Motor neuron (in vitro differentiated cells): ENCODE results near the gene GPR84. TPM values are rescaled to one million over a fixed set of nuclear protein-coding genes. Genes with fewer than 3 reads are reported as not detected.
A peak's percentile ranks its signal among the peaks of the same experiment; 100 is the strongest.

Experiments
- ATAC-seq, 8 experiments: fragments of 200-7000 bp; cut with Tn5 transposase; replicated peaks in 6 of 8; 2 replicates each; pipeline ENCODE4 v1.8.0; 2021; ENCODE audit warnings: mild to moderate bottlenecking in 8 of 8, moderate library complexity in 8 of 8
- H3K27ac ChIP-seq, 2 donors: fragments of 250-450 bp; sonication (Bioruptor Pico); 2 replicates each; pipeline ENCODE4 v1.9.0; 2021; ENCODE audit warnings: antibody characterized with exemption in 2 of 2, mild to moderate bottlenecking in 2 of 2, moderate library complexity in 1 of 2
- H3K4me1 ChIP-seq, 2 donors: fragments of 250-450 bp; sonication (Bioruptor Pico); replicated peaks in 1 of 2; 2 replicates each; pipeline ENCODE4 v1.6.1; 2021; ENCODE audit warnings: antibody characterized with exemption in 2 of 2, mild to moderate bottlenecking in 2 of 2, moderate library complexity in 1 of 2
- H3K4me3 ChIP-seq, 5 donors: fragments of 250-450 bp; sonication (Bioruptor Pico); 2 replicates each; pipeline ENCODE4 v1.9.0; 2021; ENCODE audit warnings: antibody characterized with exemption in 5 of 5, mild to moderate bottlenecking in 5 of 5, moderate library complexity in 4 of 5
- WGBS, 10 experiments: fragments of 450-650 bp; shearing (Covaris generic); methylation state at CpG; one replicate each; pipeline ENCODE4 v1.0.0; 2022; 5-methylcytosine and 5-hydroxymethylcytosine counted together
- in situ Hi-C, 9 experiments: fragments of 400-800 bp; cut with MboI; loops; one replicate each; pipeline ENCODE4 v1.15.0; 2021; ENCODE audit warnings: low sequenced_read_pairs in 9 of 9, low pct_unique_long_range_greater_than_20kb in 2 of 9; ENCODE audit not compliant: unreplicated experiment in 9 of 9
- total RNA-seq, 8 experiments: library from RNA; unstranded; fragments of 300-600 nt; gene quantifications; 2 replicates each; pipeline versions ENCODE4 v1.2.3 to v1.2.4, GENCODE V29; 2022

Gene GPR84
- total RNA-seq, 8 experiments from 2014 or later: 0.14 to 0.76 (median 0.31) TPM; not detected in 1

DNA sequence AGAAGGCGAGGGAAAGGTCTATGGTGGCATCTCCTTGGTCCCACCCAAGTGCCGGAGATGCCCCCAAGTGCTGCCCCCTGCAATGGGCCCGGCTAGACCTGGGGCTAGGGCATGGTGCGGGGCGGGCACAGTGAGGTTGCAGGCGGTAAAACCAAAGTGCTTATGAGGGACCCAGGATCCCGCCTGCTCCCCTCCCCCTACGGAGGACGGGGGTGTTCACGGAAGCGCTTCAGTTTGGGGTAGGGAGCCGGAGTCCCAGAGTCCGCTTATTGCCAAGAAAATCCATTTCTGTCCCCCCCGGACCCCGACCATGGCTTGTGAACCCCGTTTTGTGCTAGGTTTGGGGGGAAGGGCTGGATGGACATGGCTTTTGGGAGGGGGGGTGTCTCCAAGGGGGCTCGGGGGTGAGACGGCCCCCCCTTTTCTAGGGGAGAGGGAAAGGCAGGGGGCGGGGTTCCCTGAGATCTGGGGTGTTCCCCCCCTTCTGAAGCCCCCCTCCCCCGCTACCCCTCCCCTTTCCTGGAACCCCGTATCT lies 5.4 kb upstream of the GPR84 start:
- Histone ChIP-seq H3K4me1 (peaks cover 18 to 30% of the 10 kb centered on the region in 2 donors), H3K4me3 (peak overlapping the region in 3 of 5 donors; percentile 5 to 26 (median 26)), H3K27ac (no peak overlapping the region)
- in situ Hi-C loops: loop anchor here in 6 of 9 experiments (10.0 to 25.0 kb wide), 5 partner anchors 107 to 357 kb away; partner anchors contain the start of genes HOXC8 (in 2 of the 6), HOXC9 (in 2 of the 6), HOXC5 (in 1 of the 6) and HOXC6 (in 1 of the 6)
- ATAC-seq: no peak
- WGBS, 10 experiments: 0 to 30% methylated on average over 2 to 5 of the region's 21 CpGs; no CpG with 5 or more reads in 8 of the 10 experiments

- 0 to 24% (median 0%) methylated on average over 4 to 12 of the region's 40 CpGs; no CpG with 5 or more reads in 4 of the 10 experiments for WGBS, 10 experiments
- Histone ChIP-seq H3K4me1 (peaks cover 18 to 30% of the 10 kb centered on the region in 2 donors), H3K4me3 (peak overlapping the region in 1 of 5 donors; percentile 1), H3K27ac (no peak overlapping the region)
- in situ Hi-C loops: loop anchor here in 6 of 9 experiments (10.0 to 25.0 kb wide), 5 partner anchors 107 to 357 kb away; partner anchors contain the start of genes HOXC8 (in 2 of the 6), HOXC9 (in 2 of the 6), HOXC5 (in 1 of the 6) and HOXC6 (in 1 of the 6)
- ATAC-seq: peak; percentile 49 to 76 (median 74)
These were observed 4.7 kb upstream of the GPR84 start for GRCh38 chr12:54368709-54369596.

DNA sequence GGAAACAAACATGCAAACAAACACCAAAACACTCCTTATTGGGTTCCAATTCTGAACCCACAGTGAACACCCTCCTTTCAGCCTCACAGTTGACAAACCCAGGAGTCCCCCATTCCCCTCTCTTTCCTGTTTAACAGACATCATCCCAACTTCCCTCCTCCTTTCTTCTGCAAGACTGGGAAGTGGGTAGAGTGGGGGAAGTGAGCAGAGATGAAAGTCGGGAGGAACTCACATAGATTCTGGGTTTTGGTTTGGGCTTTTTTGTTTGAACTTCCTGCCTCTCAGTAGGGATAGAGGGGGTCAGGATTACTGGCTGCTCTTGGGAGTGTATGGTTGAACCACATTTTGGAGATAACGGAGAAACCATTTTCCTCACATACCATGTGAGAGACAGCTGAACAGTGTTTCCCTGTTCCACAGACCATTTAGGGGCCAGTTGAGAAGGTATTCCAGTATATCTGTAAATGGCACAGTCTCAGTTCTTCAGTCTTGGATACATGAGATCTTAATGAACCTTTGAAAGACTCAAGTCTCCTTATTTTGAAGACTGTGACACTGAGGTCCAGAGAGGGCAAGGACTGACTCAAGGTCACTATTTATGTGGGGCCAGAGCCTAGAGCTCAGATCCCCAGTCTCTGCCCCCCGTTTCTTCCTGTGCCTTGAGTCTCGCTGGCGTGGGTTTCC lies 3.9 kb upstream of the GPR84 start:
- no peak overlapping the region for H3K4me3 ChIP-seq
- peak in 2 of 8 experiments; percentile 0 to 2 for ATAC-seq
- H3K4me1 ChIP-seq: peaks cover 18 to 30% of the 10 kb centered on the region in 2 donors
- in situ Hi-C loops: loop anchor here in 6 of 9 experiments (10.0 to 25.0 kb wide), 5 partner anchors 106 to 356 kb away; partner anchors contain the start of genes HOXC8 (in 2 of the 6), HOXC9 (in 2 of the 6), HOXC5 (in 1 of the 6) and HOXC6 (in 1 of the 6)
- no peak overlapping the region for H3K27ac ChIP-seq
- WGBS, 10 experiments: 20 to 100% (median 70%) methylated on average over 1 to 4 of the region's 5 CpGs; no CpG with 5 or more reads in 2 of the 10 experiments

DNA sequence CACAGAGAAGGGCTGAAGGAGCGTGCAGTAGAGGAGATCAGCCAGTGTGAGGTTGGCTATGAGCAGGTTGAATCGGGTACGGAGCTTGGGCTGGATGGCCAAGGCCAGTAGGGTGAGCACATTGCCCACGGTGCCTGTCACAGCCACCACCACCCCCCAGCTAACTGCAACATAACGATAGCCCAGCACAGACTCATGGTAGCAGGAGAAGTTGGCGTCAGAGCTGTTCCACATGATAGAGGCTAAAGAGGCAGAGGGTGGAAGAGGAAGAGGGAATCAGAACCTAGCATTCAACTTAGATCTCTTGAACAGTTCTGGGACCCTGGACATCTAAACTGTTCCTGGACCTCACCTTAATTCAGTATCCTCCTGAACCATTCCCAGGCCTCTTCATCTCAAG lies 668 bp downstream of the GPR84 start:
- H3K27ac ChIP-seq: no peak overlapping the region
- no peak overlapping the region for H3K4me3 ChIP-seq
- in situ Hi-C loops: loop anchor here in 6 of 9 experiments (10.0 to 25.0 kb wide), 5 partner anchors 101 to 351 kb away; partner anchors contain the start of genes HOXC8 (in 2 of the 6), HOXC9 (in 2 of the 6), HOXC5 (in 1 of the 6) and HOXC6 (in 1 of the 6)
- WGBS, 10 experiments: 37 to 100% (median 81%) methylated on average over 1 to 5 of the region's 6 CpGs; no CpG with 5 or more reads in 3 of the 10 experiments
- no peak for ATAC-seq
- peaks cover 20 to 25% of the 10 kb centered on the region in 2 donors for H3K4me1 ChIP-seq

DNA sequence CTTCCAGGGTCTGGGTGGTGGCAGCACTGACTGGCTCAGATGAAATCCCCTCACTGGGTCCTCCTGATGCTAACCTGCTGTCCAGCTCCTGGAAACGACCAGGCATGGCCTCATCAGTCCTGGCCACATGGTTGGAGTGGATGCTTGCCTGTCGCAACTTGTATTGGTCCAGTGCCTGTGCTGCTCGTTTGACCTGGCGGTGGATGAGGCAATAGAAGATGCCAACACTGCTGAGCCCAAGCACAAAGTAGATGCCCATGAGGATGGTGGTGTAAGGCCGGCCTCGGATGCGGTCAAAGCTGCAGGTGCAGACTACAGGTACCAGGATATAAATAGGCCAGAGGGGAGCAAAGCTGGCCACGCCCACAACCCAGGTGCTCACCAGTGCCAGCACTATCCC lies 1.2 kb downstream of the GPR84 start:
- Histone ChIP-seq H3K4me3 (no peak overlapping the region), H3K27ac (no peak overlapping the region), H3K4me1 (peaks cover 25% of the 10 kb centered on the region in 2 donors)
- ATAC-seq: no peak
- 66 to 100% (median 79%) methylated on average over 1 to 3 of the region's 8 CpGs; no CpG with 5 or more reads in 6 of the 10 experiments for WGBS, 10 experiments
- in situ Hi-C loops: loop anchor here in 6 of 9 experiments (10.0 to 25.0 kb wide), 5 partner anchors 101 to 351 kb away; partner anchors contain the start of genes HOXC8 (in 2 of the 6), HOXC9 (in 2 of the 6), HOXC5 (in 1 of the 6) and HOXC6 (in 1 of the 6)

DNA sequence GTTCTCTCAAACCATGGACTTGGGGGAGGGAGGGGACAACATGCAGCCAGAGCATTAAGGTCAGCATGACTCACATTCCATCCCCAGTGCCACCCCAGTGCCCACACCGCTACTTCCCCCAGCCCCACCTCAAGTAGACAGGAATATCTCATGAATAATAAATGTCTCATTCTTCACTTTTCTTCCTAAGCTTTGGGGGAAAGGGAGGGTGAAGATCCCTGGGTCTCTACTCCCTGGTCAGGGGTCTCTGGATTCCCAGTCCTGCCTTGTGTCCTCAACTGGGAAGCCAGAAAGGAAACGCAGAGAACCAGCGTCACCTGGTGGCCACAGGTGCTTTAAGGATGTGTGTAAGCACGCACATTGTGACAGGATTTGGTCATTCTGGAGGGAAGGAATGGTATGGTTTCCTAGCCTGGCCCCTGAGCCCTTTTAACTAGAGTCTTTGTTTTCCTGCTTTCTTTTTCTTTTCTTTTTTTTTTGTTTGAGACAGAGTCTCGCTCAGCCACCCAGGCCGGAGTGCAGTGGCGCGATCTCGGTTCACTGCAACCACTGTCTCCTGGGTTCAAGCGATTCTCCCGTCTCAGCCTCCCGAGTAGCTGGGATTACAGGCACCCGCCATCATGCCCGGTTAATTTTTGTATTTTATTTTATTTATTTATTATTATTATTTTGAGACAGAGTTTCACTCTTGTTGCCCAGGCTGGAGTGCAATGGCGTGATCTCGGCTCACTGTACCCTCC lies 3.4 kb downstream of the GPR84 start:
- peak; percentile 2 to 39 (median 14) for ATAC-seq
- Histone ChIP-seq H3K27ac (peak overlapping the region; percentile 93 to 94), H3K4me1 (peaks cover 46 to 47% of the 10 kb centered on the region in 2 donors), H3K4me3 (no peak overlapping the region)
- in situ Hi-C loops: loop anchor here in 6 of 9 experiments (10.0 to 25.0 kb wide), 5 partner anchors 99 to 349 kb away; partner anchors contain the start of genes HOXC8 (in 2 of the 6), HOXC9 (in 2 of the 6), HOXC5 (in 1 of the 6) and HOXC6 (in 1 of the 6)
- 0 to 87% (median 65%) methylated on average over 1 to 14 of the region's 16 CpGs; no CpG with 5 or more reads in 1 of the 10 experiments for WGBS, 10 experiments

DNA sequence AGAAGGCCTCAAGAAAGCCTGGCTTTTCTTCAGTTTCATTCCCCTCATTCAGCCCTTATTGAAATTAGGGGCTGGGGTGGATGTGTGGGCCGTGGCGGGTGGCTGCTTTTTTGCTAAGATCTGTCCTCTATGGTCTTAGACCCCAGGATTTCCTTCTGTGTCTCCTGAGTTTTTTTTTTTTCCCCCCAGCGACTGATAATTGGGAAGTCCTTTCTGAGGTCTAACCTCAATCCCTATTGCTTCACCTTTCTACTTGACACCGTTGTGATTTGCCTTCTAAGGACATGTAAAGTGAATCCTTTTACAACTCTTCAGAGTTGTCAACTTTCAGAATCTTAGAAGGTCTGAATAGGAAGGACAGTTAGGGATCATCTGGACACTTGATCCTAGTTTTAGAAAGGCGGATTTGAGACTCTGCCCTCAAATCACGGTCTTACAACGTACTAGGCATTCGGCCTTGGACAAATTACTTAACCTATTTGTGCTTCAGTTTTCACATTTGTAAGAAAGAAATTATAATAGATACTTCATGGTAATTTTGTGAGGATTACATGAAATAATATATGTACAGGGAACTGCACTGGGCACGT lies 4.4 kb downstream of the GPR84 start:
- peak overlapping the region; percentile 93 to 94 for H3K27ac ChIP-seq
- 27 to 84% (median 60%) methylated on average over 3 to 8 of the region's 9 CpGs; no CpG with 5 or more reads in 1 of the 10 experiments for WGBS, 10 experiments
- in situ Hi-C loops: loop anchor here in 6 of 9 experiments (10.0 to 25.0 kb wide), 6 partner anchors 98 to 348 kb away; partner anchors contain the start of genes HOXC8 (in 2 of the 6), HOXC9 (in 2 of the 6), HOXC5 (in 1 of the 6) and HOXC6 (in 1 of the 6)
- H3K4me3 ChIP-seq: peak overlapping the region; percentile 13 to 29 (median 24)
- peaks cover 57% of the 10 kb centered on the region in 2 donors for H3K4me1 ChIP-seq
- no peak for ATAC-seq

DNA sequence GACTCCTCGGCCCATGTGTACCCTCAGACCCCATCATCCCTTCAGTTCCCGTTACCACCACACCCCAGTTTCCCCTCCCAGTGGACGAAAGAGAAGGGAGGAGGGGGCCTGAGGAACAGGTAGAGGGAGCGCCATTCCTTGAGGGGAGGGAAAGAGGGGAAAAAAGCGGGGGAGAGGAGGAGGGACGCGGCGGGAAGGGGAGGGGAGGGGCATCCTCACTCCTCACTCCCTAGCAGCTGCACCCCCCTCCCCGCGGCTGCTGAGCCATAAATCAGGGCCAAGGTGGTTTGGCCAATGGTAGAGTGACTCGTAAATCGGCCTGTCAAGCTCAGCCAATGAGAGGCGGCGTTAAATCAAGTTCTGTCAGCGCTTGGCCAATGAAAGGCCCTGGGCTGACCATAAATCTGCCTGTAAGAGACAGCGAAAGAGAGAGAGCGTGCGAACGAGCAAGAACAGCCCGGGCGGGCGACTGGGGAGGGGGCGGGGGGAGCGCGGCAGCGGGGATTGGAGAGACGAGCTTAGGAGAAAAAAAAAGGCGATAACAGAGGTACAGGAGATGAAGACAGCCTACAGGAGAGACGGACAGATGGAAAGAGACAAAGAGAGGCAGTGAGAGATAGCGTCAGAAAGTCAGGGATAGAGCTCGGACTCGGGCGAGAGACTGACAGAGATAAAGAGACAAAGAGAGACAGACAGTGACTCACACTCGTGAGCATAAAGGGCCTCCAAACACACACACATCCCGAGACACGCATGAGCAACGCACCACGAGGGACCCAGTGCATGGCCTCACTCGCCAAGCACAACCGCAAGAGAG lies 5.1 kb downstream of the GPR84 start:
- peak overlapping the region; percentile 93 to 94 for H3K27ac ChIP-seq
- in situ Hi-C loops: loop anchor here in 4 of 9 experiments (10.0 to 25.0 kb wide), 5 partner anchors 97 to 347 kb away; partner anchors contain the start of genes HOXC8 (in 2 of the 4), HOXC9 (in 2 of the 4), HOXC5 (in 1 of the 4) and HOXC6 (in 1 of the 4)
- peak overlapping the region; percentile 22 to 40 (median 32) for H3K4me3 ChIP-seq
- 0 to 6% (median 0%) methylated on average over 1 to 10 of the region's 40 CpGs; no CpG with 5 or more reads in 3 of the 10 experiments for WGBS, 10 experiments
- peaks cover 62 to 64% of the 10 kb centered on the region in 2 donors for H3K4me1 ChIP-seq
- ATAC-seq: peak; percentile 84 to 94 (median 86)

- peak in 2 of 8 experiments; percentile 2 for ATAC-seq
- in situ Hi-C loops: loop anchor here in 4 of 9 experiments (10.0 to 25.0 kb wide), 5 partner anchors 96 to 346 kb away; partner anchors contain the start of genes HOXC8 (in 2 of the 4), HOXC9 (in 2 of the 4), HOXC5 (in 1 of the 4) and HOXC6 (in 1 of the 4)
- H3K4me1 ChIP-seq: peaks cover 70 to 72% of the 10 kb centered on the region in 2 donors
These were observed 5.9 kb downstream of the GPR84 start for GRCh38 chr12:54358191-54358944.

More at GRCh38 chr12:54358191-54358944, 5.9 kb downstream of the GPR84 start:
- peak overlapping the region; percentile 91 to 93 for H3K27ac ChIP-seq
- WGBS, 10 experiments: 1 to 20% (median 13%) methylated on average over 3 to 14 of the region's 15 CpGs; no CpG with 5 or more reads in 1 of the 10 experiments
- H3K4me3 ChIP-seq: peak overlapping the region; percentile 22 to 40 (median 32)
